IPS-20b (cell line): ENCODE results near the gene FOXO3.
"Not testable (repeated sequence)": the region's sequence is repeated elsewhere in the genome, so short reads cannot be mapped to it uniquely, and the experiment has no call there.

Experiments used
- H3K27ac ChIP-seq: one replicate; pipeline ENCODE4 v1.5.1; 2013; ENCODE audit warnings: low read length
- H3K27me3 ChIP-seq: 2 replicates; pipeline ENCODE4 v1.6.1; 2013; ENCODE audit warnings: mild to moderate bottlenecking, low read length, inconsistent platforms; ENCODE audit not compliant: insufficient read depth
- H3K36me3 ChIP-seq: 2 replicates; pipeline ENCODE4 v1.6.1; 2013; ENCODE audit warnings: low read depth, mild to moderate bottlenecking, inconsistent platforms, low read length, moderate library complexity; ENCODE audit not compliant: insufficient read depth
- H3K4me1 ChIP-seq: 2 replicates; pipeline ENCODE4 v1.6.1; 2013; ENCODE audit warnings: mild to moderate bottlenecking, control low read depth, inconsistent platforms, low read length, moderate library complexity; ENCODE audit not compliant: insufficient read depth
- H3K4me3 ChIP-seq: 2 replicates; pipeline ENCODE4 v1.5.1; 2013; ENCODE audit warnings: mild to moderate bottlenecking, low read length, inconsistent platforms
- H3K9ac ChIP-seq: 2 replicates; pipeline ENCODE4 v1.6.1; 2013; ENCODE audit warnings: low read depth, mild to moderate bottlenecking, inconsistent platforms, low read length, moderate library complexity
- H3K9me3 ChIP-seq: 2 replicates; pipeline ENCODE4 v1.6.1; 2013; ENCODE audit warnings: mild to moderate bottlenecking, low read depth, low read length, inconsistent platforms; ENCODE audit not compliant: insufficient read depth

The FOXO3 gene

GRCh38 chr6:108648191-108648590 lies 87.5 kb downstream of the FOXO3 start:
- Histone ChIP-seq H3K4me1 (0 out of 2 replicates have a peak, but pooled peaks cover 3% of the 10 kb centered on the region), H3K9me3 (no peaks in the 10 kb centered on the region), H3K27me3 (no peaks in the 10 kb centered on the region), H3K27ac (no peak overlapping the region), H3K9ac (no peak overlapping the region), H3K4me3 (no peak overlapping the region), H3K36me3 (no peaks in the 10 kb centered on the region)

GRCh38 chr6:108650325-108650724 lies 89.6 kb downstream of the FOXO3 start:
- Histone ChIP-seq H3K4me1 (0 out of 2 replicates have a peak, but pooled peaks cover 3% of the 10 kb centered on the region), H3K27me3 (no peaks in the 10 kb centered on the region), H3K9me3 (no peaks in the 10 kb centered on the region), H3K27ac (no peak overlapping the region), H3K9ac (no peak overlapping the region), H3K36me3 (no peaks in the 10 kb centered on the region), H3K4me3 (no peak overlapping the region)

- no peak overlapping the region for H3K4me3 ChIP-seq
- H3K27me3 ChIP-seq, result no peaks in the 10 kb centered on the region
- no peak overlapping the region for H3K27ac ChIP-seq
Measured at GRCh38 chr6:108650781-108651180, 90.1 kb downstream of the FOXO3 start.

GRCh38 chr6:108651340-108652227 lies 90.9 kb downstream of the FOXO3 start:
- no peak overlapping the region for H3K27ac ChIP-seq
- H3K4me3 ChIP-seq, result no peak overlapping the region
- no peaks in the 10 kb centered on the region for H3K36me3 ChIP-seq
- no peak overlapping the region for H3K9ac ChIP-seq
- H3K4me1 ChIP-seq, result no peaks in the 10 kb centered on the region; the same call in 1 of the 2 replicates
- H3K27me3 ChIP-seq, result no peaks in the 10 kb centered on the region
- no peaks in the 10 kb centered on the region for H3K9me3 ChIP-seq

More at GRCh38 chr6:108650781-108651180, 90.1 kb downstream of the FOXO3 start:
- no peak overlapping the region for H3K9ac ChIP-seq
- no peaks in the 10 kb centered on the region for H3K36me3 ChIP-seq
- H3K4me1 ChIP-seq, result 0 out of 2 replicates have a peak, but pooled peaks cover 3% of the 10 kb centered on the region
- no peaks in the 10 kb centered on the region for H3K9me3 ChIP-seq

- H3K36me3 ChIP-seq, result no peaks in the 10 kb centered on the region
- H3K9ac ChIP-seq, result no peak overlapping the region
- H3K4me1 ChIP-seq, result no peaks in the 10 kb centered on the region; the same call in 1 of the 2 replicates
- H3K27ac ChIP-seq, result no peak overlapping the region
- no peaks in the 10 kb centered on the region for H3K9me3 ChIP-seq
- H3K27me3 ChIP-seq, result no peaks in the 10 kb centered on the region
- H3K4me3 ChIP-seq, result no peak overlapping the region
Measured at GRCh38 chr6:108652375-108652774, 91.7 kb downstream of the FOXO3 start.

- H3K9ac ChIP-seq, result no peak overlapping the region
- no peaks in the 10 kb centered on the region for H3K9me3 ChIP-seq
- no peak overlapping the region for H3K27ac ChIP-seq
- no peak overlapping the region for H3K4me3 ChIP-seq
- no peaks in the 10 kb centered on the region for H3K27me3 ChIP-seq
- no peaks in the 10 kb centered on the region for H3K36me3 ChIP-seq
- H3K4me1 ChIP-seq, result no peaks in the 10 kb centered on the region; the same call in 1 of the 2 replicates
Measured at GRCh38 chr6:108653949-108654348, 93.2 kb downstream of the FOXO3 start.

- Histone ChIP-seq H3K4me1 (no peaks in the 10 kb centered on the region; the same call in 1 of the 2 replicates), H3K9ac (no peak overlapping the region), H3K27ac (no peak overlapping the region), H3K36me3 (no peaks in the 10 kb centered on the region), H3K9me3 (no peaks in the 10 kb centered on the region), H3K4me3 (no peak overlapping the region), H3K27me3 (no peaks in the 10 kb centered on the region)
Measured at GRCh38 chr6:108654465-108655106, 93.9 kb downstream of the FOXO3 start.

GRCh38 chr6:108655806-108656651 lies 95.3 kb downstream of the FOXO3 start:
- H3K9me3 ChIP-seq, result no peaks in the 10 kb centered on the region
- H3K27ac ChIP-seq, result no peak overlapping the region
- no peaks in the 10 kb centered on the region; the same call in 1 of the 2 replicates for H3K4me1 ChIP-seq
- no peak overlapping the region for H3K4me3 ChIP-seq
- H3K9ac ChIP-seq, result no peak overlapping the region
- H3K36me3 ChIP-seq, result no peaks in the 10 kb centered on the region
- H3K27me3 ChIP-seq, result no peaks in the 10 kb centered on the region

GRCh38 chr6:108656836-108657235 lies 96.1 kb downstream of the FOXO3 start:
- no peaks in the 10 kb centered on the region; the same call in 1 of the 2 replicates for H3K4me1 ChIP-seq
- no peaks in the 10 kb centered on the region for H3K27me3 ChIP-seq
- no peaks in the 10 kb centered on the region for H3K36me3 ChIP-seq
- no peak overlapping the region for H3K9ac ChIP-seq
- H3K4me3 ChIP-seq, result no peak overlapping the region
- no peak overlapping the region for H3K27ac ChIP-seq
- H3K9me3 ChIP-seq, result no peaks in the 10 kb centered on the region

- H3K27ac ChIP-seq, result no peak overlapping the region
Measured at GRCh38 chr6:108658174-108658573, 97.5 kb downstream of the FOXO3 start.

GRCh38 chr6:108658785-108659184 lies 98.1 kb downstream of the FOXO3 start:
- not testable (repeated sequence) for H3K4me3 ChIP-seq, H3K9me3 ChIP-seq, H3K27me3 ChIP-seq, H3K4me1 ChIP-seq, H3K36me3 ChIP-seq, H3K27ac ChIP-seq, H3K9ac ChIP-seq

More at GRCh38 chr6:108658174-108658573, 97.5 kb downstream of the FOXO3 start:
- no peak overlapping the region for H3K9ac ChIP-seq
- H3K4me1 ChIP-seq, result no peaks in the 10 kb centered on the region; the same call in 1 of the 2 replicates
- H3K36me3 ChIP-seq, result no peaks in the 10 kb centered on the region
- no peaks in the 10 kb centered on the region for H3K27me3 ChIP-seq
- no peaks in the 10 kb centered on the region for H3K9me3 ChIP-seq
- no peak overlapping the region for H3K4me3 ChIP-seq
